A549 (cell line): ENCODE data around the gene BMI1.

Experiments used
- CBX8 ChIP-seq: fragments of 200-600 bp; sonication (generic); IDR thresholded peaks from 2 replicates; pipeline ENCODE4 v1.6.1; 2016
- FOXS1 ChIP-seq: fragments of 250-450 bp; sonication (Bioruptor Pico); IDR thresholded peaks from 2 replicates; pipeline ENCODE4 v1.5.0; 2020; ENCODE audit warnings: mild to moderate bottlenecking, moderate library complexity
- HOXA7 ChIP-seq: fragments of 250-450 bp; sonication (Bioruptor Pico); IDR thresholded peaks from 2 replicates; pipeline ENCODE4 v1.5.0; 2020; ENCODE audit warnings: mild to moderate bottlenecking, moderate library complexity
- NPAS2 ChIP-seq: fragments of 250-450 bp; sonication (Bioruptor Pico); IDR thresholded peaks from 2 replicates; pipeline ENCODE4 v1.8.0; 2022; ENCODE audit warnings: mild to moderate bottlenecking, moderate library complexity, borderline replicate concordance
- POLR2A ChIP-seq: IDR thresholded peaks from 2 replicates; pipeline ENCODE4 v1.6.1; 2012; ENCODE audit warnings: mild to moderate bottlenecking, low read length
- RAD21 ChIP-seq, 2 experiments: fragments of >200 bp in 1 of 2; sonication (Bioruptor Twin) in 1 of 2; formaldehyde crosslinking in 1 of 2; IDR thresholded peaks in 1 of 2; conservative IDR thresholded peaks in 1 of 2; 2 replicates in 1 of 2; 3 replicates in 1 of 2; pipeline ENCODE4 v1.6.1; 2012 to 2018; ENCODE audit warnings: inconsistent platforms in 1 of 2
- RFX5 ChIP-seq: fragments of 450-650 bp; IDR thresholded peaks from 2 replicates; pipeline ENCODE4 v1.7.1; 2014; ENCODE audit warnings: antibody characterized with exemption, mild to moderate bottlenecking, moderate library complexity
- RNF2 ChIP-seq: fragments of 200-600 bp; sonication (generic); IDR thresholded peaks from 2 replicates; pipeline ENCODE4 v1.6.1; 2016; ENCODE audit warnings: low read depth, mild to moderate bottlenecking, antibody characterized with exemption, moderate library complexity, borderline replicate concordance
- SMC3 ChIP-seq: fragments of >200 bp; sonication (Bioruptor Twin); formaldehyde crosslinking; IDR thresholded peaks from 3 replicates; pipeline ENCODE4 v1.6.1; 2018; ENCODE audit warnings: inconsistent platforms
- TF ChIP-seq, protein P1 (sequence below): fragments of >200 bp; sonication (Bioruptor Twin); formaldehyde crosslinking; IDR thresholded peaks from 3 replicates; pipeline ENCODE4 v1.5.1; 2016

DNA sequence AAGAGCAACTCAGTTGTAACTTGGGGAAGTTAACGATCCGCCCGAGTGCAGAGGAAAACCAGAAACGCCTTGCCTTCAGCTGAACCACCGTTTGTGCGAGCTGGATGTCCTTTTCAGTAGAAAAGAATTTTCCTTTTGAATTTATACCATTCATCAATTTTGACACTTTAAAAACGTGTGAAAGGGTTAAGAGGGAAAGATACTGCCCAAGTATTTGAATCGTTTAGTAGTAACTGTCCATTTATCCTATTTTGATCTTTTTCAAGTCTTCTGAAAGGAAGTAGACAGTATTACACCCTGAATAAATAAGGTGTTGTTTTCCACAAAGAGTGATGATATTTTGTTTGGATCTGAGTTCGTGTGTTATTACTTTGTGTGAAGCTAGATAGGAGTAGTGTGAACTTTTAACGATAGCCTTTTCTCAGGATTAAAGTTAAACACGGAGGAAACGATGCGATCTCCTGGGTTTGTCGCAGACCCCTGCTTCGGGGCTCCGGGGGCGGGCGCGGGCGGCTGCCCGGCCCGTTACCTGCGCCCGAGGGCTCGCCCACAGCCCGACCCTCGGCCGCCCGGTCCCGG lies 830 bp upstream of the BMI1 start:
- TF ChIP-seq RAD21 (conservative IDR thresholded peaks at IDR 0.05 in 1 of 2, IDR thresholded peaks at IDR 0.05 in 1 of 2), result no peak
- TF ChIP-seq, protein P1, sequence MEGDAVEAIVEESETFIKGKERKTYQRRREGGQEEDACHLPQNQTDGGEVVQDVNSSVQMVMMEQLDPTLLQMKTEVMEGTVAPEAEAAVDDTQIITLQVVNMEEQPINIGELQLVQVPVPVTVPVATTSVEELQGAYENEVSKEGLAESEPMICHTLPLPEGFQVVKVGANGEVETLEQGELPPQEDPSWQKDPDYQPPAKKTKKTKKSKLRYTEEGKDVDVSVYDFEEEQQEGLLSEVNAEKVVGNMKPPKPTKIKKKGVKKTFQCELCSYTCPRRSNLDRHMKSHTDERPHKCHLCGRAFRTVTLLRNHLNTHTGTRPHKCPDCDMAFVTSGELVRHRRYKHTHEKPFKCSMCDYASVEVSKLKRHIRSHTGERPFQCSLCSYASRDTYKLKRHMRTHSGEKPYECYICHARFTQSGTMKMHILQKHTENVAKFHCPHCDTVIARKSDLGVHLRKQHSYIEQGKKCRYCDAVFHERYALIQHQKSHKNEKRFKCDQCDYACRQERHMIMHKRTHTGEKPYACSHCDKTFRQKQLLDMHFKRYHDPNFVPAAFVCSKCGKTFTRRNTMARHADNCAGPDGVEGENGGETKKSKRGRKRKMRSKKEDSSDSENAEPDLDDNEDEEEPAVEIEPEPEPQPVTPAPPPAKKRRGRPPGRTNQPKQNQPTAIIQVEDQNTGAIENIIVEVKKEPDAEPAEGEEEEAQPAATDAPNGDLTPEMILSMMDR, result no peak
- peak; percentile 19; the same call in 1 of the 2 replicates for TF ChIP-seq RNF2
- no peak for TF ChIP-seq POLR2A
- no peak for TF ChIP-seq CBX8
- no peak for TF ChIP-seq SMC3
- TF ChIP-seq NPAS2 (CRISPR knock-in tag), result no peak
- no peak for TF ChIP-seq FOXS1
- TF ChIP-seq HOXA7 (CRISPR knock-in tag), result no peak
- TF ChIP-seq RFX5, result no peak
